Vagina (tissue), 2 donors: Measurements from ENCODE around the gene KLHL29.

Source experiments
- CTCF ChIP-seq, 3 experiments: fragments of 450-650 bp in 2 of 3; fragments of 200-600 bp in 1 of 3; sonication (generic) in 1 of 3; IDR thresholded peaks; one replicate each; pipeline ENCODE4 v1.5.1; 2017 to 2019; ENCODE audit warnings: antibody characterized with exemption in 3 of 3, mild to moderate bottlenecking in 2 of 3, moderate library complexity in 2 of 3
- POLR2A ChIP-seq, 2 donors: fragments of 450-650 bp; IDR thresholded peaks; one replicate each; pipeline ENCODE4 v1.6.1; 2017; ENCODE audit warnings: antibody characterized with exemption in 2 of 2, mild to moderate bottlenecking in 2 of 2, moderate library complexity in 2 of 2
- POLR2AphosphoS5 ChIP-seq, 2 donors: sonication (generic); formaldehyde crosslinking; IDR thresholded peaks; one replicate each; pipeline ENCODE4 v1.9.0; 2017; ENCODE audit warnings: antibody characterized with exemption in 2 of 2, mild to moderate bottlenecking in 2 of 2, low read depth in 1 of 2; ENCODE audit not compliant: insufficient read depth in 1 of 2

GRCh38 chr2:23436346-23437098, 51.5 kb downstream of the KLHL29 start:
- TF ChIP-seq CTCF (IDR thresholded peaks at IDR 0.05), result no peak
- TF ChIP-seq POLR2A (IDR thresholded peaks at IDR 0.05), result no peak
- TF ChIP-seq POLR2AphosphoS5 (IDR thresholded peaks at IDR 0.05; ENCODE audit: insufficient read depth in 1 of 2, low read depth in 1 of 2), result no peak
